ENCODE results near the gene RHOBTB1.

The RHOBTB1 gene

DNA sequence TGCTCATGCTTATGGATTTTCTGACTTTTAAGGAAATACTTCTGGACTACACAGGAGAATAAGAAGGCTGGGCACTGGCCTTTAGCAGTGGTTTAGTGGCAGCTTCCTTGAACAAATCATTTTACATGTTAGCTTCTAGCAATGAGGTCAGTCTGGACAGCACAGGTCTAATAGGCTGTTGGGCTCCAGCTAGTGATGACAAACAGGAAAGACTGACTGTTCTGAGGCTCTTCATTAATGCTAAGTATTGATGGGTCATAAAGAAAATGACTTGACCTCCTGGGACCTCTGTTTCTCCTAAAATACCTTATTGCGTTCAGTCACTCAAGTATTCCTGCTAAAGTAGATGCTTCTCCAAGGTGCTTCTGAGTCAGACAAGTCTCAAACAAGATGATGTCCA lies 4.9 kb upstream of the RHOBTB1 start:
- peaks cover 0 to 3% of the 10 kb centered on the region in 2 donors for H3K4me1 ChIP-seq (ENCODE audit: control insufficient read depth in 2 of 2, insufficient read depth in 1 of 2, low read depth in 1 of 2, low read length in 2 of 2)
- H2BK5ac ChIP-seq (ENCODE audit: low read length) = no peak overlapping the region
- no peak overlapping the region for H2BK12ac ChIP-seq (ENCODE audit: low read length)
- no peak overlapping the region for H3K18ac ChIP-seq (ENCODE audit: low read length)
- no peaks in the 10 kb centered on the region for H3K27me3 ChIP-seq (ENCODE audit: control insufficient read depth in 3 of 3, insufficient read depth in 3 of 3, low read depth in 1 of 3, low read length in 3 of 3)
- H4K91ac ChIP-seq (ENCODE audit: low read depth, low read length, poor library complexity) = no peak overlapping the region
- H2AFZ ChIP-seq (ENCODE audit: low read length) = no peak overlapping the region
- DNase-seq (ENCODE audit: low spot score) = no peak
- H3K9me3 ChIP-seq (replicated peaks in 1 of 2; ENCODE audit: control insufficient read depth in 2 of 2, insufficient read depth in 1 of 2, low read depth in 1 of 2, low read length in 2 of 2) = no peaks in the 10 kb centered on the region
- H2AK5ac ChIP-seq (ENCODE audit: low read depth, low read length) = no peak overlapping the region
- H3K4me2 ChIP-seq (ENCODE audit: insufficient read depth, low read length, poor library complexity, severe bottlenecking) = no peak overlapping the region
- H3K14ac ChIP-seq (ENCODE audit: low read length) = no peak overlapping the region
- no peaks in the 10 kb centered on the region for H3K79me1 ChIP-seq (ENCODE audit: low read depth, low read length)
- H3K27ac ChIP-seq (replicated peaks; ENCODE audit: low read length) = no peak overlapping the region
- no peak overlapping the region for H3K4me3 ChIP-seq (ENCODE audit: low read length in 2 of 2)
- no peak overlapping the region for H3K4ac ChIP-seq (ENCODE audit: low read length)
- no CpG with 5 or more reads among the region's 1 CpG for WGBS, 2 donors (ENCODE audit: extremely low coverage in 2 of 2, insufficient read length in 2 of 2, insufficient replicate concordance in 1 of 2)
- H3K36me3 ChIP-seq (replicated peaks in 1 of 2; ENCODE audit: control insufficient read depth in 2 of 2, insufficient read depth in 2 of 2, low read length in 2 of 2) = no peaks in the 10 kb centered on the region
- no peak overlapping the region for H2BK120ac ChIP-seq (ENCODE audit: low read depth, low read length)
- H3K23ac ChIP-seq (ENCODE audit: low read depth, low read length, poor library complexity) = no peak overlapping the region
- no peak overlapping the region for H2BK15ac ChIP-seq (ENCODE audit: low read length)
- no peak overlapping the region for H4K8ac ChIP-seq (ENCODE audit: low read depth, low read length)
- no peak overlapping the region for H3K9ac ChIP-seq (ENCODE audit: low read depth, low read length, poor library complexity)

DNA sequence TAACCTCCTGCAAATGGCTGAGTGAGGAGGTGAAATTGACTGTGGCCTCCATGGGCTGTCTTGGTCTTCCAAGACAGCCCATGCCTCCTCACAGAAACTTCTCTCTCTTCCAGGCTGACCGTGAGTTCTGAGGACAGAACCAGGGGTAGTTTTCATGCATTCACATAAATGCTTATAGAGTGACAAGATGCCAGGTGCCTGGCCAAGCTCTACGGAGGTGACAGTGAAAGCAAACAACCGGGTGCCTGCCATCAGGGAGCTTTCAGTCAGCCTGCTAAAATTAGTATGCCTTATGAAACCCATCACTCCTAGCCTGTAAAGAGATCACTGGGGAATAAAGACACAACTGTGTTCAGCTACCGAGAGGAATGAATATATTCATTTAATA lies 919 bp upstream of the RHOBTB1 start:
- Histone ChIP-seq H3K23ac (ENCODE audit: low read depth, low read length, poor library complexity) (peak overlapping the region; percentile 85), H3K4ac (ENCODE audit: low read length) (no peak overlapping the region), H2AK5ac (ENCODE audit: low read depth, low read length) (no peak overlapping the region), H2BK5ac (ENCODE audit: low read length) (peak overlapping the region; percentile 99), H3K4me1 (ENCODE audit: control insufficient read depth in 2 of 2, insufficient read depth in 1 of 2, low read depth in 1 of 2, low read length in 2 of 2) (peaks cover 8 to 15% of the 10 kb centered on the region in 2 donors), H2AFZ (ENCODE audit: low read length) (peak overlapping the region; percentile 90), H3K4me2 (ENCODE audit: insufficient read depth, low read length, poor library complexity, severe bottlenecking) (peak overlapping the region; percentile 94), H3K27ac (replicated peaks; ENCODE audit: low read length) (peak overlapping the region; percentile 87), H3K9me3 (replicated peaks in 1 of 2; ENCODE audit: control insufficient read depth in 2 of 2, insufficient read depth in 1 of 2, low read depth in 1 of 2, low read length in 2 of 2) (no peaks in the 10 kb centered on the region), H3K14ac (ENCODE audit: low read length) (no peak overlapping the region), H3K36me3 (replicated peaks in 1 of 2; ENCODE audit: control insufficient read depth in 2 of 2, insufficient read depth in 2 of 2, low read length in 2 of 2) (peaks cover 0 to 3% of the 10 kb centered on the region in 2 donors), H2BK120ac (ENCODE audit: low read depth, low read length) (peak overlapping the region; percentile 91), H2BK15ac (ENCODE audit: low read length) (no peak overlapping the region), H3K79me1 (ENCODE audit: low read depth, low read length) (no peaks in the 10 kb centered on the region), H4K8ac (ENCODE audit: low read depth, low read length) (no peak overlapping the region), H2BK12ac (ENCODE audit: low read length) (no peak overlapping the region), H3K4me3 (ENCODE audit: low read length in 2 of 2) (peak overlapping the region in 1 of 2 donors; percentile 68), H4K91ac (ENCODE audit: low read depth, low read length, poor library complexity) (no peak overlapping the region), H3K9ac (ENCODE audit: low read depth, low read length, poor library complexity) (no peak overlapping the region), H3K18ac (ENCODE audit: low read length) (peak overlapping the region; percentile 94), H3K27me3 (ENCODE audit: control insufficient read depth in 3 of 3, insufficient read depth in 3 of 3, low read depth in 1 of 3, low read length in 3 of 3) (no peaks in the 10 kb centered on the region)
- no peak for DNase-seq (ENCODE audit: low spot score)
- no CpG with 5 or more reads among the region's 4 CpGs for WGBS, 2 donors (ENCODE audit: extremely low coverage in 2 of 2, insufficient read length in 2 of 2, insufficient replicate concordance in 1 of 2)

DNA sequence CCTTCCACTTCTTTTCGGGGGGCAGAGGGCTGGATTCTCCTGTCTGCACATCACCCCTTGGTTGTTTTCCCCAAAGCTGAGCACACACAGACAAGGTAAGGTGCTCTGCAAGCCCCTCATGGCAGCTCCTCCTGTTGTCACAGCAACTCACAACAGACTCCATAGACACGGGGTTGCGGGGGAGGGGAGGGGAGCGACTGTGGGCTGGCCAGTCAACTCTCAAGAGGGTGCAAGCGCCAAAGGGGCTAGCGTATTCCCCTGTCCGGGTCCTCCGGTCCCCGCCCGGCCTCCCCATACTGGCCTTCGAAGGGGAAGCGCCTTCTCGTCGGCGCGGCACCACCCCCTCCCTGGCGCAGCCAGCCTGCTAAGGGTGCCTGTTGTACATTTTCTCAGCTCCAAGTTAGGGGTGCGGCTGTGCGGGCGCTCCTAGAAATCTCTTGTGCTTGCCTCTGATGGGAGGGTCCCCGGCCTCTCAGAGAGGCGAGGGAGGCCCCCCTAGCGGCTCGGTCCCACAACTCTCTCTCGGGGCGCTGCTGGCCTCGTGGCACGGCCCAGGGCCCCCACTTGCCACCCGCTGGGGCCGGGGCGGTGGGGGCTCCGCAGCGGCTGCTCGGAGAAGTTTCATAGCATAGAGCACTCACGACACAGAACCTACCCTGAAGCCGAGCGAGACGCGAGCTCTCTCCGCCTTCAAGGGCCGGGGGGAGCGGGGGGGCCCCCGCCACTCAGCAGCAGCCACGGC lies 498 bp downstream of the RHOBTB1 start:
- Histone ChIP-seq H3K23ac (ENCODE audit: low read depth, low read length, poor library complexity) (peak overlapping the region; percentile 85), H3K4me2 (ENCODE audit: insufficient read depth, low read length, poor library complexity, severe bottlenecking) (peak overlapping the region; percentile 94), H3K9ac (ENCODE audit: low read depth, low read length, poor library complexity) (peak overlapping the region; percentile 88), H3K14ac (ENCODE audit: low read length) (peak overlapping the region; percentile 99), H2BK15ac (ENCODE audit: low read length) (peak overlapping the region; percentile 81), H3K18ac (ENCODE audit: low read length) (peak overlapping the region; percentile 94), H3K79me1 (ENCODE audit: low read depth, low read length) (no peaks in the 10 kb centered on the region), H3K4ac (ENCODE audit: low read length) (peak overlapping the region; percentile 66), H2BK120ac (ENCODE audit: low read depth, low read length) (peak overlapping the region; percentile 91), H3K36me3 (replicated peaks in 1 of 2; ENCODE audit: control insufficient read depth in 2 of 2, insufficient read depth in 2 of 2, low read length in 2 of 2) (peaks cover 0 to 10% of the 10 kb centered on the region in 2 donors), H2BK12ac (ENCODE audit: low read length) (no peak overlapping the region), H4K8ac (ENCODE audit: low read depth, low read length) (no peak overlapping the region), H2BK5ac (ENCODE audit: low read length) (peak overlapping the region; percentile 99), H3K4me3 (ENCODE audit: low read length in 2 of 2) (peak overlapping the region; percentile 68 to 89), H3K27ac (replicated peaks; ENCODE audit: low read length) (peak overlapping the region; percentile 87), H3K4me1 (ENCODE audit: control insufficient read depth in 2 of 2, insufficient read depth in 1 of 2, low read depth in 1 of 2, low read length in 2 of 2) (peaks cover 10 to 15% of the 10 kb centered on the region in 2 donors), H2AFZ (ENCODE audit: low read length) (peak overlapping the region; percentile 90), H3K27me3 (ENCODE audit: control insufficient read depth in 3 of 3, insufficient read depth in 3 of 3, low read depth in 1 of 3, low read length in 3 of 3) (no peaks in the 10 kb centered on the region), H3K9me3 (replicated peaks in 1 of 2; ENCODE audit: control insufficient read depth in 2 of 2, insufficient read depth in 1 of 2, low read depth in 1 of 2, low read length in 2 of 2) (no peaks in the 10 kb centered on the region), H4K91ac (ENCODE audit: low read depth, low read length, poor library complexity) (no peak overlapping the region), H2AK5ac (ENCODE audit: low read depth, low read length) (peak overlapping the region; percentile 90)
- WGBS, 2 donors (ENCODE audit: extremely low coverage in 2 of 2, insufficient read length in 2 of 2, insufficient replicate concordance in 1 of 2) = no CpG with 5 or more reads among the region's 44 CpGs
- peak; percentile 61 for DNase-seq (ENCODE audit: low spot score)

DNA sequence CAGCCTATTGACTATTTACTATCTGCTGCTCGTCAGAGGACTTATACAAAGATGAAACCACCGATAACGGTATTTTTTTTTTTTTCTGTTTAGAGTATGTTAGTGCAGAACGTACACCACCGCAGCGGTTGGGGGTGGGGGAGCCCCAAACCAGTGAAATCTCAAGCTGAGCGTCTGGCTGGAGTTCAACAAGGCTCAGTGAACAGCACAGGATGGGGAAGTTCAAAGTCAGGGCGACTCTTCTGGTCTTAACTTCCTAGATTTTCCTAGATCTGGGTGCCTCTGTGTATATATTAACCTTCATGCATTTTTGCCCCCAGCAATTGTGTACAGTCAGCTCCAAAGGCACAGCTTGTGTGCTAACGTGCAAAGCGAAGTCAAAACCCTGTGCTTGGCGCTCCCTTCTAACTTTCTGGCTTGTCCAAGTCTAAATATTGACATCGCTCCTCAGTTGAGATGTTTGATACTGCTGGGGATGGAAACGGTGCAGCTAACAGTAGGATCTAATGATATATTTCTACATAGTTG lies 1.1 kb downstream of the RHOBTB1 start:
- no peak overlapping the region for H3K23ac ChIP-seq (ENCODE audit: low read depth, low read length, poor library complexity)
- DNase-seq (ENCODE audit: low spot score) = no peak
- H2BK5ac ChIP-seq (ENCODE audit: low read length) = no peak overlapping the region
- peak overlapping the region; percentile 90 for H2AFZ ChIP-seq (ENCODE audit: low read length)
- H2BK15ac ChIP-seq (ENCODE audit: low read length) = no peak overlapping the region
- peaks cover 10 to 15% of the 10 kb centered on the region in 2 donors for H3K4me1 ChIP-seq (ENCODE audit: control insufficient read depth in 2 of 2, insufficient read depth in 1 of 2, low read depth in 1 of 2, low read length in 2 of 2)
- H2BK12ac ChIP-seq (ENCODE audit: low read length) = no peak overlapping the region
- H3K9ac ChIP-seq (ENCODE audit: low read depth, low read length, poor library complexity) = peak overlapping the region; percentile 88
- H2AK5ac ChIP-seq (ENCODE audit: low read depth, low read length) = no peak overlapping the region
- H3K4me2 ChIP-seq (ENCODE audit: insufficient read depth, low read length, poor library complexity, severe bottlenecking) = peak overlapping the region; percentile 94
- peaks cover 0 to 15% of the 10 kb centered on the region in 2 donors for H3K36me3 ChIP-seq (replicated peaks in 1 of 2; ENCODE audit: control insufficient read depth in 2 of 2, insufficient read depth in 2 of 2, low read length in 2 of 2)
- H3K14ac ChIP-seq (ENCODE audit: low read length) = no peak overlapping the region
- H3K4ac ChIP-seq (ENCODE audit: low read length) = no peak overlapping the region
- H2BK120ac ChIP-seq (ENCODE audit: low read depth, low read length) = no peak overlapping the region
- no peaks in the 10 kb centered on the region for H3K27me3 ChIP-seq (ENCODE audit: control insufficient read depth in 3 of 3, insufficient read depth in 3 of 3, low read depth in 1 of 3, low read length in 3 of 3)
- no peaks in the 10 kb centered on the region for H3K9me3 ChIP-seq (replicated peaks in 1 of 2; ENCODE audit: control insufficient read depth in 2 of 2, insufficient read depth in 1 of 2, low read depth in 1 of 2, low read length in 2 of 2)
- H3K27ac ChIP-seq (replicated peaks; ENCODE audit: low read length) = no peak overlapping the region
- no peak overlapping the region for H3K18ac ChIP-seq (ENCODE audit: low read length)
- no peaks in the 10 kb centered on the region for H3K79me1 ChIP-seq (ENCODE audit: low read depth, low read length)
- no peak overlapping the region for H4K8ac ChIP-seq (ENCODE audit: low read depth, low read length)
- WGBS, 2 donors (ENCODE audit: extremely low coverage in 2 of 2, insufficient read length in 2 of 2, insufficient replicate concordance in 1 of 2) = no CpG with 5 or more reads among the region's 13 CpGs
- peak overlapping the region; percentile 68 to 89 for H3K4me3 ChIP-seq (ENCODE audit: low read length in 2 of 2)
- H4K91ac ChIP-seq (ENCODE audit: low read depth, low read length, poor library complexity) = no peak overlapping the region

Data from neuronal stem cell (in vitro differentiated cells).